B cell (primary cell): Measurements from ENCODE around the gene AMN1.
"Not testable (repeated sequence)": the region's sequence is repeated elsewhere in the genome, so short reads cannot be mapped to it uniquely, and the experiment has no call there.

ENCODE experiments used
- EZH2 ChIP-seq: IDR thresholded peaks from 2 replicates; pipeline ENCODE4 v1.6.1; 2012; ENCODE audit warnings: borderline replicate concordance, low read depth, mild to moderate bottlenecking, moderate library complexity, low read length; ENCODE audit not compliant: insufficient read depth, poor library complexity, severe bottlenecking
- TF ChIP-seq, protein P1 (sequence below): fragments of 200-600 bp; IDR thresholded peaks from one replicate; pipeline ENCODE4 v1.8.0; 2022; ENCODE audit warnings: antibody characterized with exemption, mild to moderate bottlenecking

GRCh38 chr12:31758297-31758696 is 29.5 kb upstream of the AMN1 start:
- TF ChIP-seq, protein P1, sequence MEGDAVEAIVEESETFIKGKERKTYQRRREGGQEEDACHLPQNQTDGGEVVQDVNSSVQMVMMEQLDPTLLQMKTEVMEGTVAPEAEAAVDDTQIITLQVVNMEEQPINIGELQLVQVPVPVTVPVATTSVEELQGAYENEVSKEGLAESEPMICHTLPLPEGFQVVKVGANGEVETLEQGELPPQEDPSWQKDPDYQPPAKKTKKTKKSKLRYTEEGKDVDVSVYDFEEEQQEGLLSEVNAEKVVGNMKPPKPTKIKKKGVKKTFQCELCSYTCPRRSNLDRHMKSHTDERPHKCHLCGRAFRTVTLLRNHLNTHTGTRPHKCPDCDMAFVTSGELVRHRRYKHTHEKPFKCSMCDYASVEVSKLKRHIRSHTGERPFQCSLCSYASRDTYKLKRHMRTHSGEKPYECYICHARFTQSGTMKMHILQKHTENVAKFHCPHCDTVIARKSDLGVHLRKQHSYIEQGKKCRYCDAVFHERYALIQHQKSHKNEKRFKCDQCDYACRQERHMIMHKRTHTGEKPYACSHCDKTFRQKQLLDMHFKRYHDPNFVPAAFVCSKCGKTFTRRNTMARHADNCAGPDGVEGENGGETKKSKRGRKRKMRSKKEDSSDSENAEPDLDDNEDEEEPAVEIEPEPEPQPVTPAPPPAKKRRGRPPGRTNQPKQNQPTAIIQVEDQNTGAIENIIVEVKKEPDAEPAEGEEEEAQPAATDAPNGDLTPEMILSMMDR = not testable (repeated sequence)
- TF ChIP-seq EZH2 = not testable (repeated sequence)
